ENCODE measurements around the gene CBY1. TPM values are rescaled to one million over a fixed set of nuclear protein-coding genes. Genes with fewer than 3 reads are reported as not detected.

CBY1 gene
- total and polyA plus RNA-seq, 12 donors, result 33.8 to 74.7 (median 41.4) TPM

DNA sequence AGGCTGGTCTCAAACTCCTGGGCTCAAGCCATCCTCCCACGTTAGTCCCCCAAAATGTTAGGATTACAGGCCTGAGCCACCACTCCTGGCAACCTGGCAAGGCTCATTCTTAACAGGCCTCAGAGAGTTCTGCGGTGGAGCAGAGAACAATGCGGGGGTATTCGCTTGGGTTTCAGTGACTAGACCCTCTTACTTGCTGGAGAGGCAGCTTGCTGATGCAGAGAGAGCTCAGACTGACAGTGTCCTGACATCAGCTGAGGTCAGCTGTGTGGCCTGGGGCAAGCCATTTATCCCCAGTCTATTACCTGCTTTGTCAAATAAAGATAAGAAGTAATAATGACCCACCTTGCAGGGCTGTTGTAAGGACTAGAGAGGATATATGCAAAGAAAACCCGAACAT lies 46.2 kb upstream of the CBY1 start:
- ATAC-seq (no peak), DNase-seq (no peak)
- Histone ChIP-seq H3K4me3 (no peak overlapping the region), H3K36me3 (no peaks in the 10 kb centered on the region), H3K9me3 (no peaks in the 10 kb centered on the region), H3K4me1 (peaks cover 0 to 19% (median 4%) of the 10 kb centered on the region in 9 donors), H3K27me3 (no peaks in the 10 kb centered on the region), H3K27ac (no peak overlapping the region)
- no peak for TF ChIP-seq CTCF (IDR thresholded peaks at IDR 0.05)
- intact Hi-C loops (cut with DNase I), result no loop called here
- 93 to 94% methylated on average over 5 of the region's 5 CpGs for WGBS, 2 donors

- no peaks in the 10 kb centered on the region for H3K27me3 ChIP-seq
- peaks cover 0 to 21% (median 9%) of the 10 kb centered on the region in 9 donors for H3K4me1 ChIP-seq
- H3K4me3 ChIP-seq, result no peak overlapping the region
- no peak for TF ChIP-seq CTCF (IDR thresholded peaks at IDR 0.05)
- H3K36me3 ChIP-seq, result no peaks in the 10 kb centered on the region
- no peak for DNase-seq
- intact Hi-C loops (cut with DNase I), result no loop called here
- ATAC-seq, result no peak
- 96 to 99% methylated on average over 5 of the region's 5 CpGs for WGBS, 2 donors
- H3K27ac ChIP-seq, result no peak overlapping the region
- H3K9me3 ChIP-seq, result no peaks in the 10 kb centered on the region
Observed at GRCh38 chr22:38611559-38611958, 44.9 kb upstream of the CBY1 start.

- TF ChIP-seq CTCF (IDR thresholded peaks at IDR 0.05), result no peak
- Histone ChIP-seq H3K27ac (peak overlapping the region in 2 of 10 donors; percentile 7 to 9), H3K9me3 (peaks cover 0 to 1% (median 0%) of the 10 kb centered on the region in 11 donors), H3K4me1 (peaks cover 0 to 21% (median 9%) of the 10 kb centered on the region in 9 donors), H3K36me3 (no peaks in the 10 kb centered on the region), H3K4me3 (no peak overlapping the region), H3K27me3 (no peaks in the 10 kb centered on the region)
- DNase-seq, result no peak
- 84 to 91% methylated on average over 5 of the region's 5 CpGs for WGBS, 2 donors
- peak in 1 of 8 donors; percentile 20 for ATAC-seq
- intact Hi-C loops (cut with DNase I), result no loop called here
Observed at GRCh38 chr22:38612217-38613006, 44.0 kb upstream of the CBY1 start.

DNA sequence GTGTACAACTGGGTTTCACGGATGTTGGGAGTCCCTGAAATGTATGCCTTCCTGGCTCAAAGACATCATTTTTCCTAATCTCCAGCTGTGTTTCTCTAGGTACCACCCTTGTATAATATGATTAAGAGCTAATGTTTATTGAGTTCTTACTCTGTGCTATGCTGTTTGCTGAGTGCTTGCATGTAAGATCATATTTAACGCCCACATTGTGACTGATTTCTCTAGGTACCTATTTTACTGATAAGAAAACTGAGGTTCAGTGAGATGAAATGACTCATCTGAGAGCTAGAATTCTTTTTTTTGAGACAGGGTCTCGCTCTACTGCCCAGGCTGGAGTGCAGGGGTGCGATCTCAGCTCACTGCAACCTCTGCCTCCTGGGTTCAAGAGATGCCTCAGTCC lies 42.9 kb upstream of the CBY1 start:
- no peak for ATAC-seq
- Histone ChIP-seq H3K36me3 (no peaks in the 10 kb centered on the region), H3K4me1 (peaks cover 0 to 21% (median 9%) of the 10 kb centered on the region in 9 donors), H3K27me3 (no peaks in the 10 kb centered on the region), H3K27ac (peak overlapping the region in 8 of 10 donors; percentile 57 to 89 (median 81)), H3K4me3 (no peak overlapping the region), H3K9me3 (peaks cover 0 to 13% (median 3%) of the 10 kb centered on the region in 11 donors)
- no peak for DNase-seq
- TF ChIP-seq CTCF (IDR thresholded peaks at IDR 0.05), result no peak
- intact Hi-C loops (cut with DNase I), result no loop called here
- WGBS, 2 donors, result 92 to 96% methylated on average over 4 of the region's 4 CpGs

Data from heart right ventricle (tissue), 16 donors.